Ishikawa (cell line): ENCODE measurements around the gene SESTD1.

ENCODE experiments used
- EP300 ChIP-seq: IDR thresholded peaks from 2 replicates; pipeline ENCODE4 v1.6.1; 2012; ENCODE audit warnings: borderline replicate concordance
- FOXM1 ChIP-seq: IDR thresholded peaks from 2 replicates; pipeline ENCODE4 v1.6.1; 2012; ENCODE audit warnings: low read depth, borderline replicate concordance
- RAD21 ChIP-seq: IDR thresholded peaks from 2 replicates; pipeline ENCODE4 v1.6.1; 2012; ENCODE audit warnings: low read depth
- TAF1 ChIP-seq: IDR thresholded peaks from 2 replicates; pipeline ENCODE4 v1.6.1; 2012; ENCODE audit warnings: low read depth, mild to moderate bottlenecking

DNA sequence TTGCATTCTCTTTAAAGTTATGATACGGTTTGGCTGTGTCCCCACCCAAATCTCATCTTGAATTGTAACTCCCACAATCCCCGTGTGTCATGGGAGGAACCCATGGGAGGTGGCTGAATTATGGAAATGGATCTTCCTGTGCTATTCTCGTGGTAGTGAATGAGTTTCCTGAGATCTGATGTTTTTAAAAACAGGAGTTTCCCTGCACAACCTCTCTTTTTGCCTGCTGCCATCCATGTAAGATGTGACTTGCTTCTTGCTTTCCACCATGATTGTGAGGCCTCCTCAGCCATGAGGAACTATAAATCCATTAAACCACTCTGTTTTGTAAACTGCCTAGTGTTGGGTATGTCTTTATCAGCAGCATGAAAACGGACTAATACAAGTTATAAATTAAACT is 37.5 kb upstream of the SESTD1 start:
- no peak for TF ChIP-seq FOXM1
- no peak for TF ChIP-seq RAD21
- TF ChIP-seq TAF1, result no peak
- no peak for TF ChIP-seq EP300
